ENCODE measurements around the gene CDH19. TPM values are rescaled to one million over a fixed set of nuclear protein-coding genes. Genes with fewer than 3 reads are reported as not detected.

The CDH19 gene
- total and polyA plus RNA-seq, 2 of the 4 experiments (the other 2 are of a cell fraction), result not detected

- Histone ChIP-seq H2BK20ac (ENCODE audit: low read depth, low read length) (no peak overlapping the region), H3K79me1 (ENCODE audit: low read depth in 1 of 2, low read length in 2 of 2) (no peaks in the 10 kb centered on the region), H2BK120ac (ENCODE audit: low read depth, low read length) (no peak overlapping the region), H3K27me3 (ENCODE audit: control insufficient read depth, insufficient read depth, low read length) (no peaks in the 10 kb centered on the region), H3K36me3 (ENCODE audit: control insufficient read depth, insufficient read depth, low read length) (no peaks in the 10 kb centered on the region), H3K56ac (ENCODE audit: extremely low read depth, insufficient read depth, low read length) (no peak overlapping the region), H4K8ac (ENCODE audit: low read depth in 2 of 2, low read length in 2 of 2) (no peak overlapping the region), H3K4me1 (ENCODE audit: control insufficient read depth, insufficient read depth, low read length) (no peaks in the 10 kb centered on the region), H3K9me1 (ENCODE audit: insufficient read depth, low read length) (no peaks in the 10 kb centered on the region), H2BK5ac (ENCODE audit: low read depth, low read length, poor library complexity, severe bottlenecking) (no peak overlapping the region), H2AK9ac (replicated peaks; ENCODE audit: low read depth, low read length, poor library complexity) (no peak overlapping the region), H4K91ac (ENCODE audit: insufficient read depth, low read depth, low read length) (no peak overlapping the region), H3K18ac (ENCODE audit: low read depth, low read length) (no peak overlapping the region), H3K4ac (ENCODE audit: low read depth, low read length) (no peak overlapping the region), H2AK5ac (ENCODE audit: low read depth, low read length) (no peak overlapping the region), H3K4me2 (ENCODE audit: low read depth, low read length) (no peak overlapping the region), H4K5ac (ENCODE audit: low read depth, low read length) (no peak overlapping the region), H3K9me3 (ENCODE audit: control insufficient read depth, insufficient read depth, low read length) (0 out of 2 replicates have a peak, but pooled peaks cover 2% of the 10 kb centered on the region), H3K27ac (ENCODE audit: insufficient read depth, low read length) (no peak overlapping the region), H3K23ac (ENCODE audit: low read depth, low read length) (no peak overlapping the region), H3K4me3 (ENCODE audit: insufficient read depth, low read depth, low read length) (no peak overlapping the region), H2AFZ (replicated peaks; ENCODE audit: low read length, poor library complexity) (no peak overlapping the region), H4K20me1 (ENCODE audit: insufficient read depth, low read length) (no peaks in the 10 kb centered on the region), H3K14ac (replicated peaks; ENCODE audit: low read depth, low read length) (no peak overlapping the region), H2BK15ac (ENCODE audit: low read depth, low read length) (no peak overlapping the region), H3K9ac (ENCODE audit: low read depth, low read length) (no peak overlapping the region)
- dilution Hi-C loops (cut with HindIII; ENCODE audit: low sequenced_read_pairs, unreplicated experiment) (no loop called here), intact Hi-C loops (cut with micrococcal nuclease) (no loop called here), in situ Hi-C loops (cut with MboI; ENCODE audit: low sequenced_read_pairs) (no loop called here)
- ChIA-PET CTCF (no interaction called here), POLR2A (ENCODE audit: unreplicated experiment) (no interaction called here)
- ATAC-seq (ENCODE audit: low read depth) (no peak), DNase-seq (no peak)
- no peak for TF ChIP-seq ELK1 (IDR thresholded peaks at IDR 0.05; ENCODE audit: borderline replicate concordance, low read depth, low read length)
- no peak for TF ChIP-seq FOS (IDR thresholded peaks at IDR 0.05; ENCODE audit: low read depth, low read length)
- no peak for TF ChIP-seq NFE2L2 (IDR thresholded peaks at IDR 0.05; ENCODE audit: low read depth, low read length)
- TF ChIP-seq RCOR1 (IDR thresholded peaks at IDR 0.05; ENCODE audit: insufficient replicate concordance, low read length), result no peak
- TF ChIP-seq RFX5 (IDR thresholded peaks at IDR 0.05; ENCODE audit: low read depth, low read length), result no peak
- BruUV-seq (replicated peaks), result no TSS peak
These were observed 92.1 kb downstream of the CDH19 start for GRCh38 chr18:66511792-66512191.

All from IMR-90 (cell line).